Activated CD8-positive, alpha-beta T cell treated with anti-CD3 and anti-CD28 coated beads, Interleukin-2, amount 10 ng/mL, durations not matched to agents 7 days and 5 days (primary cell): ENCODE data around the gene ALAD. TPM values are rescaled to one million over a fixed set of nuclear protein-coding genes. Genes with fewer than 3 reads are reported as not detected.
"Not testable (repeated sequence)": the region's sequence is repeated elsewhere in the genome, so short reads cannot be mapped to it uniquely, and the experiment has no call there.

Experiments used
- ATAC-seq: fragments of 150-1000 bp; cut with Tn5 transposase; one replicate; pipeline ENCODE4 v1.10.0; 2021; ENCODE audit warnings: moderate library complexity
- CTCF ChIA-PET: fragments of 350-600 bp; sonication (Branson Sonifier 250); formaldehyde crosslinking; loops from one replicate; lab custom pipeline; 2021; ENCODE audit warnings: antibody characterized with exemption; lab: Charles Lee
- POLR2A ChIA-PET: fragments of 350-600 bp; sonication (Branson Sonifier 250); formaldehyde crosslinking; loops from one replicate; lab custom pipeline; 2021; ENCODE audit warnings: antibody characterized with exemption; lab: Charles Lee
- DNase-seq: peaks from one replicate; pipeline ENCODE4 v3.0.0-alpha.2; 2020
- H3K27ac Mint-ChIP-seq: one replicate; pipeline ENCODE4 v1.8.0; 2021; ENCODE audit warnings: mild to moderate bottlenecking, mixed read lengths
- H3K27me3 Mint-ChIP-seq: one replicate; pipeline ENCODE4 v1.8.0; 2021; ENCODE audit warnings: low read depth, mixed read lengths
- H3K36me3 Mint-ChIP-seq: one replicate; pipeline ENCODE4 v1.8.0; 2021; ENCODE audit warnings: low read depth, mixed read lengths
- H3K4me1 Mint-ChIP-seq: one replicate; pipeline ENCODE4 v1.8.0; 2021; ENCODE audit warnings: low read depth, mixed read lengths
- H3K4me3 Mint-ChIP-seq: one replicate; pipeline ENCODE4 v1.8.0; 2021; ENCODE audit warnings: mild to moderate bottlenecking, mixed read lengths
- H3K9me3 Mint-ChIP-seq: one replicate; pipeline ENCODE4 v1.8.0; 2022; ENCODE audit warnings: mixed read lengths; ENCODE audit not compliant: insufficient read depth
- total RNA-seq, 2 experiments: library from RNA; stranded (reverse); gene quantifications; one replicate each; pipeline ENCODE4 v1.2.3, GENCODE V29; 2021

ALAD gene
- total RNA-seq, 2 experiments from 2014 or later = 26.0 to 30.7 TPM

DNA sequence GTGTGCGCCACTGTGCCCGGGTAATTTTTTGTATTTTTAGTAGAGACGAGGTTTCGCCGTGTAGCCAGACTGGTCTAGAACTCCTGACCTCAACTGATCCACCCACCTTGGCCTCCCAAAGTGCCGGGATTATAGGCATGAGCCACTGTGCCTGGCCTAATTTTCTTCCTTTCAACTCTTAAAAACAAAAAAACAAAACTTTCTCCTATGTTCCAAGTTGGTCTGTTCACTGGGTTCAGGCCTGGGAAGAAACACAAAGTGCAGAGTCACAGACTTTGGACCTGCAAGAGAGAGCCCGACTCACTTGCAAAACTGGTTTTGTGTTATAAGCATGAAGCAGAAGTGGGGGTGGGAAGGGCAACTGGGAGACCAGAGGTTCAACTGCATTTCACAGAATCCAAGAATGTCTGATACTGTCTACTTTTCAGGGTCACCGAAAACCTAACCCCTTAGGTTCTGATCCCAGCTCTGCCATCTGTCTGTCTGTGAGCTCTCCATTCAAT, 19.1 kb downstream of the ALAD start:
- no peak overlapping the region for H3K27ac Mint-ChIP-seq
- ChIA-PET POLR2A (no interaction called here), CTCF (no interaction called here)
- no peaks in the 10 kb centered on the region for H3K9me3 Mint-ChIP-seq
- no peaks in the 10 kb centered on the region for H3K4me1 Mint-ChIP-seq
- H3K27me3 Mint-ChIP-seq = no peaks in the 10 kb centered on the region
- DNase-seq (no peak), ATAC-seq (no peak)
- no peaks in the 10 kb centered on the region for H3K36me3 Mint-ChIP-seq
- H3K4me3 Mint-ChIP-seq = no peak overlapping the region

GRCh38 chr9:113381441-113381840, 19.6 kb downstream of the ALAD start:
- DNase-seq, H3K9me3 Mint-ChIP-seq, H3K36me3 Mint-ChIP-seq, CTCF ChIA-PET, H3K27ac Mint-ChIP-seq, POLR2A ChIA-PET, H3K4me3 Mint-ChIP-seq, ATAC-seq, H3K27me3 Mint-ChIP-seq, H3K4me1 Mint-ChIP-seq: not testable (repeated sequence)

DNA sequence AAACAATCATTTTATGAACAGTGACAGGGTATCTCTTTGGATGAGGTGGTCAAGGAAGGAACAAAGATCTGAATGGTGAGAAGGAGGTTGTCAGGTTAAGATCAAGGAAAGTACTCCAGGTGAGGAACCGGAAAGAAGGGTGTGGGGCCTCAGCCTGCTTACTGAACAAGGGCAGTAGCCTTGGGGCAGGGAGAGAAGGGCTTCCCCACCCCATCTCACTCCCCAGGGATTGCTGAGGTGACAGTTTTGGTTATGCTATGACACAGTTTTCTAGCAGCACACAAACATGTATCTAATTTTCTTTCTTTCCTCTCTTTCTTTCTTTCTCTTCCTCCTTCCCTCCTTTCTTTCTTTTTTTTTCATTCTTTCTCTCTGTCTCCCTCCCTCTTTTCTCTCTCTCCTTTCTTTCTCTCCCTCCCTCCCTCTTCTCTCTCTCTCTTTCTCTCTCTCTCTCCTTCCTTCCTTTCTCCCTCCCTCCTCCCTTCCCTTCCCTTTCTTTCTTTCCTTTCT, 20.2 kb downstream of the ALAD start:
- ChIA-PET CTCF (no interaction called here), POLR2A (no interaction called here)
- no peaks in the 10 kb centered on the region for H3K36me3 Mint-ChIP-seq
- ATAC-seq = no peak
- no peak overlapping the region for H3K4me3 Mint-ChIP-seq
- H3K4me1 Mint-ChIP-seq = peaks cover 3% of the 10 kb centered on the region
- DNase-seq = no peak
- H3K9me3 Mint-ChIP-seq = no peaks in the 10 kb centered on the region
- H3K27me3 Mint-ChIP-seq = no peaks in the 10 kb centered on the region
- no peak overlapping the region for H3K27ac Mint-ChIP-seq

- peaks cover 12% of the 10 kb centered on the region for H3K4me1 Mint-ChIP-seq
- H3K27me3 Mint-ChIP-seq, H3K27ac Mint-ChIP-seq, ATAC-seq, H3K36me3 Mint-ChIP-seq, H3K4me3 Mint-ChIP-seq, H3K9me3 Mint-ChIP-seq, DNase-seq, POLR2A ChIA-PET, CTCF ChIA-PET: not testable (repeated sequence)
Measured at GRCh38 chr9:113379829-113380210, 21.3 kb downstream of the ALAD start.

GRCh38 chr9:113379094-113379828, 21.8 kb downstream of the ALAD start:
- H3K36me3 Mint-ChIP-seq, DNase-seq, CTCF ChIA-PET, ATAC-seq, H3K27me3 Mint-ChIP-seq, H3K4me3 Mint-ChIP-seq, H3K9me3 Mint-ChIP-seq, POLR2A ChIA-PET, H3K27ac Mint-ChIP-seq: not testable (repeated sequence)
- peaks cover 13% of the 10 kb centered on the region for H3K4me1 Mint-ChIP-seq

GRCh38 chr9:113376634-113377567, 24.2 kb downstream of the ALAD start, which contains the start of gene HDHD3:
Gene HDHD3, minus strand, starts transcription at chr9:113376986. Its CDS starts 2,632 bp downstream, at chr9:113374354.
- Mint-ChIP-seq H3K27ac (peak within 1 kb of the TSS; percentile 76), H3K4me1 (peaks cover 14% of the 10 kb centered on the region), H3K4me3 (peak within 1 kb of the TSS; percentile 83), H3K27me3 (no peaks in the 10 kb centered on the region), H3K9me3 (no peaks in the 10 kb centered on the region), H3K36me3 (peaks cover 10% of the 10 kb centered on the region)
- ChIA-PET POLR2A (interaction anchor here (0.7 to 1.1 kb wide), 5 partner anchors 26 to 202 kb away, joined by 3 to 4 read pairs (median 4); partner anchors contain the start of genes C9orf43, CDC26, POLE3 and PRPF4), CTCF (interaction anchor here (0.8 to 1.0 kb wide), 2 partner anchors 24 to 102 kb away, joined by 4 to 8 read pairs; partner anchors contain the start of genes ALAD and CDC26)
- DNase-seq (peak; percentile 84), ATAC-seq (peak; percentile 94)

DNA sequence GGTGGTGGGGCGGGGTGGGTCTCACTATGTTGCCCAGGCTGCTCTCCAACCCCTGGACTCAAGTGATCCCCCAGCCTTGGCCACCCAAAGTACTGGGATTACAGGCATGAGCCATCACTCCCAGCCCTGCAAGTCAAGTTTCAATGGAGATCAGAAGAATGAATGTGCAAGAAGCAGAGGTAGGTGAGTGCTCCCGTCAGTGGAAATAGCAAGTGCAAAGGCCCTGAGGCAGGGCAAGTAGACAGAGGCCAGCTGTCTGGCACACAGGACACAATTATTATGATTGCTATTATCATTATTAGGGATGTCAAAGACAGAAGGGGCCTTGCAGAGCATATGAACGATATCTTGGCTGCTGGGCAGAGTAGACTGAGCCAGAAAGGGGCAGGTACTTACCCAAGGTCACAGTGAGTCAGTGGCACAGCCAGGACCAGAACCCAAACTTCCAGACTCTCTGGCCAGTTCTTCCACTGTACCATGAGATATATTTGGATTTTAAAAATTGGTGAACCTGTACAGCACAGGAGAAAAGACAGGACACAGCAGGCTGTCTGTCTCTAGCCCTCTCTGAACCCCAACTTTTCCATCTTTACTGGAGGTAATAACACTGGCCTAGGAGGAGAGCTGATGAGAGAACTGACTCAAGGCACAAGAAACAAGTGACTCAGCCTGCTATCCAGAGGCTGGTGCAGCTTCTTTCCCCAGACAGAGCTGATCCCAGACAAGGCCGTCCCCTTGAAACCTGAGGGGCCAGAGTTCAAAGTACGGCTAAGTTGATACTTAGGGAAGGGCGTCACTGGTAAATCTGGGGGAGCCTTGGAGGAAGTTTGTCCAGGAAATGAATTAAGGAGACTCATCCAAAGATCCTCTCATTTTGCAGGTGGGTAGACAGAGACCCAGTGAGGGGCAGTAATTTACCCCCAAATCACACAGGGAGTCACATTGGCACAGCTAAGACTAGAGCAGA, 25.7 kb downstream of the ALAD start:
- Mint-ChIP-seq H3K4me3 (peak overlapping the region; percentile 83), H3K36me3 (peaks cover 10% of the 10 kb centered on the region), H3K4me1 (peaks cover 14% of the 10 kb centered on the region), H3K9me3 (no peaks in the 10 kb centered on the region), H3K27me3 (no peaks in the 10 kb centered on the region), H3K27ac (peak overlapping the region; percentile 66)
- ATAC-seq (no peak), DNase-seq (no peak)
- ChIA-PET POLR2A (no interaction called here), CTCF (no interaction called here)

- CTCF ChIA-PET = no interaction called here
- no peak overlapping the region for H3K27ac Mint-ChIP-seq
- no peak overlapping the region for H3K4me3 Mint-ChIP-seq
Measured at GRCh38 chr9:113373676-113374392, 27.2 kb downstream of the ALAD start.

GRCh38 chr9:113373256-113373655, 27.8 kb downstream of the ALAD start:
- ATAC-seq = no peak
- DNase-seq = no peak
- POLR2A ChIA-PET = no interaction called here
- H3K9me3 Mint-ChIP-seq = no peaks in the 10 kb centered on the region
- no peak overlapping the region for H3K27ac Mint-ChIP-seq
- peaks cover 14% of the 10 kb centered on the region for H3K4me1 Mint-ChIP-seq
- no peaks in the 10 kb centered on the region for H3K27me3 Mint-ChIP-seq
- no peak overlapping the region for H3K4me3 Mint-ChIP-seq
- CTCF ChIA-PET = no interaction called here
- H3K36me3 Mint-ChIP-seq = peaks cover 10% of the 10 kb centered on the region

More at GRCh38 chr9:113373676-113374392, 27.2 kb downstream of the ALAD start:
- POLR2A ChIA-PET = no interaction called here
- Mint-ChIP-seq H3K4me1 (peaks cover 14% of the 10 kb centered on the region), H3K9me3 (no peaks in the 10 kb centered on the region), H3K36me3 (peaks cover 10% of the 10 kb centered on the region), H3K27me3 (no peaks in the 10 kb centered on the region)
- DNase-seq = no peak
- no peak for ATAC-seq

DNA sequence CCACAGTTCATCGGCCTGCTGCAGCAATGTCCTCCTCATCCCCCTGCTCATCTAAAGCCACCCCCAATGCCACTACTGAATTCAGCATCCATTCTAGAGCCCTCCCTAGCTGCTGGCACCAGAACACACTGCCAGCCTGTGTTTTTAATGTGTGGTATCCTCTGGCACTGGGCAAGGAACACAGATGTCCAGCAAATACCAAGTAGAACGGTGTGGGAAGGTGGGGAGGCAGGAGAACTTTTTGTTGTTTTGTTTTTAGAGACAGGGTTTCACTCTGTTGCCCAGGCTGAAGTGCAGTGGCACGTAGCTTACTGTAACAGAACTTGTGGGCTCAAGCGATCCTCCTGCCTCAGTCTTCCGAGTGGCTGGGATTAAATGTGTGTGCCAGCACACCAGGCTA, 29.0 kb downstream of the ALAD start:
- no peak overlapping the region for H3K4me3 Mint-ChIP-seq
- H3K4me1 Mint-ChIP-seq = peaks cover 14% of the 10 kb centered on the region
- peaks cover 10% of the 10 kb centered on the region for H3K36me3 Mint-ChIP-seq
- POLR2A ChIA-PET = no interaction called here
- DNase-seq (no peak), ATAC-seq (no peak)
- H3K9me3 Mint-ChIP-seq = no peaks in the 10 kb centered on the region
- no peaks in the 10 kb centered on the region for H3K27me3 Mint-ChIP-seq
- H3K27ac Mint-ChIP-seq = peak overlapping the region; percentile 28
- CTCF ChIA-PET = interaction anchor here (0.6 kb wide), 1 partner anchor 44 kb away, joined by 3 read pairs; no protein-coding TSS in a partner anchor
